HepG2 (cell line): ENCODE results near the gene PCSK6. TPM values are rescaled to one million over a fixed set of nuclear protein-coding genes. Genes with fewer than 3 reads are reported as not detected.

Experiments used
- BCL6 ChIP-seq: IDR thresholded peaks from 2 replicates; pipeline ENCODE4 v1.6.1; 2016; ENCODE audit warnings: missing genetic modification reagents, missing compliant biosample characterization
- ELF4 ChIP-seq: sonication (generic); formaldehyde crosslinking; IDR thresholded peaks from 2 replicates; pipeline ENCODE4 v1.5.0; 2020; ENCODE audit warnings: missing genetic modification reagents, mild to moderate bottlenecking, moderate library complexity, borderline replicate concordance
- FOXJ3 ChIP-seq: sonication (generic); formaldehyde crosslinking; IDR thresholded peaks from 2 replicates; pipeline ENCODE4 v1.4.0; 2020; ENCODE audit warnings: missing genetic modification reagents, mild to moderate bottlenecking, borderline replicate concordance
- FOXK2 ChIP-seq: fragments of 450-650 bp; IDR thresholded peaks from 2 replicates; pipeline ENCODE4 v1.6.1; 2016
- HNF4A ChIP-seq: sonication (generic); formaldehyde crosslinking; IDR thresholded peaks from 2 replicates; pipeline ENCODE4 v1.4.0; 2020; ENCODE audit warnings: missing genetic modification reagents
- IRF9 ChIP-seq: sonication (generic); formaldehyde crosslinking; IDR thresholded peaks from 2 replicates; pipeline ENCODE4 v1.8.0; 2022; ENCODE audit warnings: missing genetic modification reagents, mild to moderate bottlenecking, borderline replicate concordance
- MIXL1 ChIP-seq: IDR thresholded peaks from 2 replicates; pipeline ENCODE4 v1.6.1; 2016
- MXD4 ChIP-seq: IDR thresholded peaks from 2 replicates; pipeline ENCODE4 v1.6.1; 2016; ENCODE audit warnings: mild to moderate bottlenecking, missing biosample characterization, missing genetic modification reagents
- NR2F1 ChIP-seq, 2 experiments: fragments of 450-650 bp in 1 of 2; formaldehyde crosslinking in 1 of 2; IDR thresholded peaks; 2 replicates each; pipeline versions ENCODE4 v1.5.0 to v1.6.1; 2016 to 2020; ENCODE audit warnings: mild to moderate bottlenecking in 1 of 2, missing compliant biosample characterization in 1 of 2, missing genetic modification reagents in 1 of 2, moderate library complexity in 1 of 2
- PREB ChIP-seq: sonication (generic); formaldehyde crosslinking; IDR thresholded peaks from 2 replicates; pipeline ENCODE4 v1.4.0; 2020; ENCODE audit warnings: missing genetic modification reagents
- RBAK ChIP-seq: sonication (generic); formaldehyde crosslinking; IDR thresholded peaks from 2 replicates; pipeline ENCODE4 v1.5.1; 2020; ENCODE audit warnings: mild to moderate bottlenecking, missing genetic modification reagents
- SAP130 ChIP-seq: IDR thresholded peaks from 2 replicates; pipeline ENCODE4 v1.6.1; 2016; ENCODE audit warnings: low read depth
- SIN3B ChIP-seq: fragments of 150-350 bp; IDR thresholded peaks from 2 replicates; pipeline ENCODE4 v1.6.1; 2014; ENCODE audit warnings: low read length
- STAT6 ChIP-seq: sonication (generic); formaldehyde crosslinking; IDR thresholded peaks from 2 replicates; pipeline ENCODE4 v1.4.0; 2020; ENCODE audit warnings: missing genetic modification reagents, mild to moderate bottlenecking, borderline replicate concordance
- TCF7L2 ChIP-seq: IDR thresholded peaks from 2 replicates; pipeline ENCODE4 v1.6.1; 2011; ENCODE audit warnings: mild to moderate bottlenecking, low read depth, low read length, moderate library complexity
- TEAD3 ChIP-seq: optimal IDR thresholded peaks from 2 replicates; pipeline ENCODE3; 2016; ENCODE audit warnings: borderline replicate concordance
- TRAFD1 ChIP-seq: sonication (generic); formaldehyde crosslinking; IDR thresholded peaks from 2 replicates; pipeline ENCODE4 v1.5.1; 2020; ENCODE audit warnings: missing genetic modification reagents, mild to moderate bottlenecking, borderline replicate concordance
- ZFX ChIP-seq: sonication (generic); formaldehyde crosslinking; IDR thresholded peaks from 2 replicates; pipeline ENCODE4 v1.4.0; 2020; ENCODE audit warnings: mild to moderate bottlenecking, low read depth, missing genetic modification reagents, moderate library complexity
- ZNF234 ChIP-seq: sonication (generic); formaldehyde crosslinking; conservative IDR thresholded peaks from 2 replicates; pipeline ENCODE4 v1.5.1; 2020; ENCODE audit warnings: mild to moderate bottlenecking, missing genetic modification reagents
- ZNF24 ChIP-seq: fragments of 450-650 bp; IDR thresholded peaks from 2 replicates; pipeline ENCODE4 v1.6.1; 2017; ENCODE audit warnings: antibody characterized with exemption, mild to moderate bottlenecking
- ZNF275 ChIP-seq: sonication (generic); formaldehyde crosslinking; IDR thresholded peaks from 2 replicates; pipeline ENCODE4 v1.8.0; 2022; ENCODE audit warnings: missing genetic modification reagents, mild to moderate bottlenecking, inconsistent platforms, borderline replicate concordance
- ZNF501 ChIP-seq: sonication (generic); formaldehyde crosslinking; IDR thresholded peaks from 2 replicates; pipeline ENCODE4 v1.5.1; 2020; ENCODE audit warnings: mild to moderate bottlenecking, moderate library complexity, missing genetic modification reagents
- polyA plus RNA-seq, 8 experiments: library from polyadenylated mRNA; depleted of rRNA in 3 of 8; stranded (reverse) in 7 of 8; unstranded in 1 of 8; fragments of >200 nt; fragmentation: Illumina TruSeq in 4 of 8; extraction: Trizol in 4 of 8; gene quantifications; 2 replicates each; pipeline versions ENCODE4 v1.2.1 to v1.2.3, GENCODE V29; 2011 to 2016; ENCODE audit warnings: low read depth in 4 of 8, missing spikeins in 1 of 8, mixed read lengths in 1 of 8; ENCODE audit not compliant: insufficient read depth in 1 of 8
- total RNA-seq, 5 experiments: library from RNA; depleted of rRNA; stranded (reverse); fragments of >200 nt; fragmentation: Illumina TruSeq; extraction: Trizol; gene quantifications; 2 replicates each; pipeline ENCODE4 v1.2.3, GENCODE V29; 2016; ENCODE audit warnings: low read depth in 1 of 5

Gene PCSK6
- total and polyA plus RNA-seq, 2 of the 13 experiments (the other 11 are each of a cell fraction or from before 2014, with no cell fraction given): 56.5 to 155 TPM

- TF ChIP-seq ZFX: peak; percentile 38; the same call in 1 of the 2 replicates
- TF ChIP-seq MXD4 (CRISPR knock-in tag): peak; percentile 57; the same call in 1 of the 2 replicates
- no peak for TF ChIP-seq STAT6 (CRISPR knock-in tag)
- no peak for TF ChIP-seq SIN3B
- peak; percentile 87 for TF ChIP-seq TEAD3 (CRISPR knock-in tag)
- no peak for TF ChIP-seq RBAK
- peak; percentile 90 for TF ChIP-seq HNF4A (CRISPR knock-in tag)
- no peak for TF ChIP-seq ZNF275 (CRISPR knock-in tag)
- TF ChIP-seq IRF9 (CRISPR knock-in tag): no peak
- TF ChIP-seq TRAFD1 (CRISPR knock-in tag): 0 out of 2 replicates have a peak, but pooled peaks have one; percentile 66
- TF ChIP-seq ZNF501 (CRISPR knock-in tag): 0 out of 2 replicates have a peak, but pooled peaks have one; percentile 29
- no peak for TF ChIP-seq ZNF24
- no peak for TF ChIP-seq ZNF234
- peak; percentile 83 for TF ChIP-seq SAP130 (CRISPR knock-in tag)
- no peak for TF ChIP-seq NR2F1 (CRISPR knock-in tag; IDR thresholded peaks at IDR 0.05)
- TF ChIP-seq ELF4 (CRISPR knock-in tag): no peak
- no peak for TF ChIP-seq PREB (CRISPR knock-in tag)
- TF ChIP-seq TCF7L2: no peak
- peak; percentile 86 for TF ChIP-seq BCL6
- TF ChIP-seq MIXL1 (CRISPR knock-in tag): peak; percentile 92
- TF ChIP-seq FOXK2: 0 out of 2 replicates have a peak, but pooled peaks have one; percentile 27
- peak; percentile 90 for TF ChIP-seq FOXJ3 (CRISPR knock-in tag)
Observed at GRCh38 chr15:101445562-101446517, 43.7 kb downstream of the PCSK6 start (continued).
